GM23338 (cell line): ENCODE measurements around the gene TRIM8.
"Not testable (repeated sequence)": the region's sequence is repeated elsewhere in the genome, so short reads cannot be mapped to it uniquely, and the experiment has no call there.

Experiments
- CREB1 ChIP-seq: fragments of 250-450 bp; sonication (Bioruptor Pico); IDR thresholded peaks from 2 replicates; pipeline ENCODE4 v1.5.0; 2020; ENCODE audit warnings: low read depth, mild to moderate bottlenecking, moderate library complexity
- CTCF ChIP-seq, 2 experiments: fragments of 200-600 bp in 1 of 2; sonication (generic) in 1 of 2; conservative IDR thresholded peaks; 2 replicates each; pipeline versions ENCODE4 v1.5.1 to v1.6.1; 2016 to 2017; ENCODE audit warnings: antibody characterized with exemption in 2 of 2, low read depth in 2 of 2, mild to moderate bottlenecking in 2 of 2, moderate library complexity in 1 of 2
- EZH2 ChIP-seq: fragments of 200-600 bp; sonication (generic); IDR thresholded peaks from one replicate; pipeline ENCODE4 v1.8.0; 2017; ENCODE audit warnings: antibody characterized with exemption, mild to moderate bottlenecking, low read depth; ENCODE audit not compliant: unreplicated experiment
- EZH2phosphoT487 ChIP-seq: fragments of 200-600 bp; sonication (generic); IDR thresholded peaks from one replicate; pipeline ENCODE4 v1.8.1; 2018; ENCODE audit warnings: antibody characterized with exemption; ENCODE audit not compliant: unreplicated experiment
- JUNB ChIP-seq: IDR thresholded peaks from one replicate; pipeline ENCODE4 v1.6.1; 2016; ENCODE audit warnings: antibody characterized with exemption; ENCODE audit not compliant: unreplicated experiment
- POLR2AphosphoS5 ChIP-seq: IDR thresholded peaks from 2 replicates; pipeline ENCODE4 v1.6.1; 2016; ENCODE audit warnings: antibody characterized with exemption, low read depth
- TF ChIP-seq, protein P1 (sequence below): IDR thresholded peaks from one replicate; pipeline ENCODE4 v1.6.1; 2018; ENCODE audit warnings: antibody characterized with exemption; ENCODE audit not compliant: unreplicated experiment

GRCh38 chr10:102667411-102667810 lies 23.1 kb downstream of the TRIM8 start:
- TF ChIP-seq CTCF (conservative IDR thresholded peaks at IDR 0.05; ENCODE audit: low read depth in 2 of 2); EZH2; POLR2AphosphoS5; CREB1 (CRISPR knock-in tag); JUNB; EZH2phosphoT487: not testable (repeated sequence)
- TF ChIP-seq, protein P1, sequence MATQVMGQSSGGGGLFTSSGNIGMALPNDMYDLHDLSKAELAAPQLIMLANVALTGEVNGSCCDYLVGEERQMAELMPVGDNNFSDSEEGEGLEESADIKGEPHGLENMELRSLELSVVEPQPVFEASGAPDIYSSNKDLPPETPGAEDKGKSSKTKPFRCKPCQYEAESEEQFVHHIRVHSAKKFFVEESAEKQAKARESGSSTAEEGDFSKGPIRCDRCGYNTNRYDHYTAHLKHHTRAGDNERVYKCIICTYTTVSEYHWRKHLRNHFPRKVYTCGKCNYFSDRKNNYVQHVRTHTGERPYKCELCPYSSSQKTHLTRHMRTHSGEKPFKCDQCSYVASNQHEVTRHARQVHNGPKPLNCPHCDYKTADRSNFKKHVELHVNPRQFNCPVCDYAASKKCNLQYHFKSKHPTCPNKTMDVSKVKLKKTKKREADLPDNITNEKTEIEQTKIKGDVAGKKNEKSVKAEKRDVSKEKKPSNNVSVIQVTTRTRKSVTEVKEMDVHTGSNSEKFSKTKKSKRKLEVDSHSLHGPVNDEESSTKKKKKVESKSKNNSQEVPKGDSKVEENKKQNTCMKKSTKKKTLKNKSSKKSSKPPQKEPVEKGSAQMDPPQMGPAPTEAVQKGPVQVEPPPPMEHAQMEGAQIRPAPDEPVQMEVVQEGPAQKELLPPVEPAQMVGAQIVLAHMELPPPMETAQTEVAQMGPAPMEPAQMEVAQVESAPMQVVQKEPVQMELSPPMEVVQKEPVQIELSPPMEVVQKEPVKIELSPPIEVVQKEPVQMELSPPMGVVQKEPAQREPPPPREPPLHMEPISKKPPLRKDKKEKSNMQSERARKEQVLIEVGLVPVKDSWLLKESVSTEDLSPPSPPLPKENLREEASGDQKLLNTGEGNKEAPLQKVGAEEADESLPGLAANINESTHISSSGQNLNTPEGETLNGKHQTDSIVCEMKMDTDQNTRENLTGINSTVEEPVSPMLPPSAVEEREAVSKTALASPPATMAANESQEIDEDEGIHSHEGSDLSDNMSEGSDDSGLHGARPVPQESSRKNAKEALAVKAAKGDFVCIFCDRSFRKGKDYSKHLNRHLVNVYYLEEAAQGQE: not testable (repeated sequence)
